G401 (cell line): Measurements from ENCODE around the gene HMGCLL1. TPM values are rescaled to one million over a fixed set of nuclear protein-coding genes. Genes with fewer than 3 reads are reported as not detected.
A peak's percentile ranks its signal among the peaks of the same experiment; 100 is the strongest.

Experiments
- DNase-seq: peaks from one replicate; pipeline ENCODE4 v3.0.0-alpha.2; 2015; ENCODE audit warnings: low spot score
- in situ Hi-C: cut with HindIII; loops from 2 replicates; pipeline ENCODE4 v1.10.0; 2016; ENCODE audit warnings: low sequenced_read_pairs, mixed read lengths
- total RNA-seq: library from RNA; depleted of rRNA; stranded (reverse); fragments of >200 nt; shearing (Covaris generic); gene quantifications from 2 replicates; pipeline ENCODE4 v1.2.3, GENCODE V29; 2014

HMGCLL1 gene
- total RNA-seq, 1 experiment from 2014 or later, result not detected

GRCh38 chr6:55450005-55450404 is 129.0 kb downstream of the HMGCLL1 start:
- in situ Hi-C loops, result no loop called here
- no peak for DNase-seq

- peak; percentile 8 for DNase-seq
- in situ Hi-C loops, result no loop called here
These were observed 129.8 kb downstream of the HMGCLL1 start for GRCh38 chr6:55449225-55449624.

- DNase-seq, result no peak
- in situ Hi-C loops, result no loop called here
These were observed 130.5 kb downstream of the HMGCLL1 start for GRCh38 chr6:55448451-55448850.

GRCh38 chr6:55447891-55448290 is 131.1 kb downstream of the HMGCLL1 start:
- DNase-seq, result no peak
- in situ Hi-C loops, result no loop called here

GRCh38 chr6:55445648-55446204 is 133.3 kb downstream of the HMGCLL1 start:
- in situ Hi-C loops, result no loop called here
- DNase-seq, result peak; percentile 44

- no peak for DNase-seq
- in situ Hi-C loops, result no loop called here
These were observed 135.5 kb downstream of the HMGCLL1 start for GRCh38 chr6:55443238-55444134.

DNA sequence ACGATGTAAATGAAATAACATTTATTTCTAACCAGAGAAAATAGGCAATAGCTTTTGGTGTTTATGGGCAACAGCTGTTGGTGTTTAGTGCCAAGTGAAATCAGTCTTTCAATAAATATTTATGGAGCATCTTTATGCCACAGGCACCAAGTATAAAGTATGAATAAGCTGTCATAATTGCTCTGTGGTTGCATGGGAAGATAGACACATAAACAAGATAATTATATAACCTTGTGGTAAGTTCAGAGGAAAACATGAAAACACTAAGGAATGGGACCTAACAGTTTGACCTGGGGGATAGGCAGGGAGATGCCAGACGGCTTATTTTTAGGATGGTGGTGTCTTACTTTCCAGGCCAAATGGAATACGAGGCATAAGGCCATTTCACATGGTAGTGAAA is 140.8 kb downstream of the HMGCLL1 start:
- in situ Hi-C loops, result no loop called here
- DNase-seq, result no peak

DNA sequence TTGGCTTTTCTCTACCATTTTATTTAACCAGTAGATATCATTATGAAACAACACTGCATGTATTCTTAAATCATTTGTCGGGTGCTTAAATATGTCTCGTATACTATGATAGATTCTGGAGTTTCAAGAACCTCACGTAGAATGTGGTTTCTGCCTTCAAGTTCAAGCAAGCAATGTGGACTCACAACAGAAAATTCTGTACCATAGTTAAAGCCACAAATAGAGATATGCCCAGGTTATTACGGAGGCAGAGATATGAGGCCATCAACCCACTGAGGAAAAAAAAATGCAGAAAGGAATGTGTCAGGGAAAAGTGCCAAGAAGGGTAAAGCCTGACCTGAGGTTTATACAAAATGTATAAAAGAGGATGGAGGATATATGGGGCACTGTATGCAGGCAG is 141.9 kb downstream of the HMGCLL1 start:
- in situ Hi-C loops, result no loop called here
- DNase-seq, result no peak

- no peak for DNase-seq
- in situ Hi-C loops, result no loop called here
These were observed 145.4 kb downstream of the HMGCLL1 start for GRCh38 chr6:55433446-55434130.

GRCh38 chr6:55423933-55424332 is 155.1 kb downstream of the HMGCLL1 start:
- in situ Hi-C loops, result no loop called here
- DNase-seq, result no peak

DNA sequence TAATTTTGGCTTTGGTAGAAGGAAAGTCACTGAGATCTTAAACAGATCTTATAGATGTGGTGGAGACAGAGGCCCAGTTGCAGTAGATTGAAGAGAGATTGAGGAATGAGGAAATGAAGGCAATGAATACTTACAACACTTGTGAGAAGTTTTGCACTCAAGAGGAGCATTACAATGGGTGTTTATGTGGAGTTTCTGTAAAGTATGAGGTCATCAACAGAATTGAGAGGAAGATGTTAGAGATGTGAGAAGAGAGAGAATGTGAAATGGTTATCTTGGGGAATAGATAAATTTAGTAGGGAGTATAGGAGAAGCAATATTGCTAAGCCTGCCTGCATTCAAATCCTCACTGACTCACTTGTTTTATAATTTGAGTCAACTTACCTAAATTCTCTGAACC is 168.3 kb downstream of the HMGCLL1 start:
- in situ Hi-C loops, result no loop called here
- no peak for DNase-seq

GRCh38 chr6:55405474-55406235 is 173.3 kb downstream of the HMGCLL1 start:
- DNase-seq, result no peak
- in situ Hi-C loops, result no loop called here

GRCh38 chr6:55399351-55399750 is 179.6 kb downstream of the HMGCLL1 start:
- in situ Hi-C loops, result no loop called here
- DNase-seq, result no peak

DNA sequence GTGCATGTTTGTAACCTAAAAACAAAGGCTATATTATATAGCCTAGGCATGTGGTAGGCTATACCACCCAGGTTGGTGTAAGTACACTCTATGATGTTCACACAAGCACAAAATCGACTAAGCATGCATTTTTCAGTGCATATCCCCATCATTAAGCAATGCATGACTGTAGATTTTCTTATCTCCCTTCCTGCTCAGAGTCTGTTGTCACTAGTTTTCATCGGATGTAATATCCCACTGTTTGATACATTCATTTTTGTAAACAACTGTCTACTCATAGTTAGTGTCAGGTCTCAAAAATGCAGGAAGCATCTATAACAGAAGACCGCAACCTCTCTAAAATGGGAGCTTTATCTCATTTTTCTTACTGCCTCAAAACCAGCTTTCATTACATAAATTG is 181.0 kb downstream of the HMGCLL1 start:
- DNase-seq, result no peak
- in situ Hi-C loops, result no loop called here

DNA sequence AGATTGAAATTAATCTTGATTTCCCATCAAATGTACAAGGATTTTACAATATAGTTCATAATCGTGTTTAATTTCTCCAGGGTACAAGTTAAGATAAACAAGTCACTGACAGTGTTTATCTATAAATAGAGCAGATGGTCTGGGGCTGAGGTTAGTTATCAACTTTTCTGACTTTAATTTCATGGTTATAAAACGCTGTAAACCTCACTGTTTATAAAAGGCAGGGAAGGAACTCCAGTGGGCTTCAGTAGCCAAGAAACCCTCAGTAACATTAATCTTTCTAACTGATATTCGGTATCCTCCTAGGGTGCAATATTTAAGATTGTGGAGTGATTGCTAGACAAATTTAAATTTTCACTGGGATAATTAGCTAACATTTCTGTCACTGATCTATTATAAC is 183.1 kb downstream of the HMGCLL1 start:
- in situ Hi-C loops, result no loop called here
- DNase-seq, result no peak

GRCh38 chr6:55388211-55388610 is 190.8 kb downstream of the HMGCLL1 start:
- in situ Hi-C loops, result no loop called here
- no peak for DNase-seq
